HEK293 (cell line): Measurements from ENCODE around the gene CFAP90.
A peak's percentile ranks its signal among the peaks of the same experiment; 100 is the strongest.

Experiments used
- CTCF ChIA-PET: fragments of 350-600 bp; formaldehyde crosslinking; extraction: SDS; loops from one replicate; lab custom pipeline; 2021; ENCODE audit warnings: antibody characterized with exemption; lab: Yijun Ruan, JAX
- POLR2A ChIA-PET: fragments of 300-600 bp; formaldehyde crosslinking; extraction: SDS; loops from one replicate; lab custom pipeline; 2020; ENCODE audit warnings: antibody characterized with exemption, inconsistent platforms; lab: Yijun Ruan, JAX
- H3K27ac ChIP-seq: fragments of 200-500 bp; sonication (Bioruptor generic); 2 replicates; pipeline ENCODE4 v1.5.1; 2014; ENCODE audit warnings: low read depth, low read length, control low read depth, inconsistent platforms; ENCODE audit errors: extremely low read depth
- H3K36me3 ChIP-seq, 2 experiments: fragments of 200-500 bp in 1 of 2; sonication (Bioruptor generic) in 1 of 2; 1 replicate in 1 of 2; 2 replicates in 1 of 2; pipeline ENCODE4 v1.5.1; 2014 to 2017; ENCODE audit warnings: inconsistent platforms in 2 of 2, low read length in 2 of 2; ENCODE audit not compliant: control insufficient read depth in 2 of 2, insufficient read depth in 1 of 2
- H3K4me1 ChIP-seq: fragments of 200-500 bp; sonication (Bioruptor generic); 2 replicates; pipeline ENCODE4 v1.5.1; 2014; ENCODE audit warnings: mild to moderate bottlenecking, low read length, inconsistent platforms; ENCODE audit not compliant: control insufficient read depth, insufficient read depth
- H3K4me3 ChIP-seq: 2 replicates; pipeline ENCODE4 v1.5.1; 2011; ENCODE audit warnings: low read depth, mild to moderate bottlenecking, control low read depth, low read length, moderate library complexity
- H3K9me3 ChIP-seq: fragments of 200-500 bp; sonication (Bioruptor generic); 2 replicates; pipeline ENCODE4 v1.5.1; 2014; ENCODE audit warnings: low read depth, low read length, inconsistent platforms; ENCODE audit not compliant: control insufficient read depth, insufficient read depth
- EGR2 ChIP-seq: fragments of 450-650 bp; formaldehyde crosslinking; IDR thresholded peaks from 2 replicates; pipeline ENCODE4 v1.5.1; 2016; ENCODE audit warnings: low read depth, missing biosample characterization, missing genetic modification characterization
- SCRT1 ChIP-seq: fragments of 450-650 bp; formaldehyde crosslinking; IDR thresholded peaks from 2 replicates; pipeline ENCODE4 v1.5.1; 2016; ENCODE audit warnings: missing biosample characterization, missing genetic modification characterization, borderline replicate concordance
- SCRT2 ChIP-seq: fragments of 450-650 bp; formaldehyde crosslinking; IDR thresholded peaks from 2 replicates; pipeline ENCODE4 v1.5.1; 2016; ENCODE audit warnings: missing biosample characterization, missing genetic modification characterization
- ZBTB20 ChIP-seq: fragments of 450-650 bp; formaldehyde crosslinking; IDR thresholded peaks from 2 replicates; pipeline ENCODE4 v1.5.1; 2016; ENCODE audit warnings: missing biosample characterization, missing genetic modification characterization
- ZFHX2 ChIP-seq: fragments of 450-650 bp; formaldehyde crosslinking; conservative IDR thresholded peaks from 2 replicates; pipeline ENCODE4 v1.5.1; 2016; ENCODE audit warnings: missing biosample characterization, missing genetic modification characterization
- ZFP41 ChIP-seq: fragments of 450-650 bp; formaldehyde crosslinking; IDR thresholded peaks from 2 replicates; pipeline ENCODE4 v1.5.1; 2016; ENCODE audit warnings: missing biosample characterization, missing genetic modification characterization, borderline replicate concordance
- ZNF112 ChIP-seq: fragments of 450-650 bp; formaldehyde crosslinking; IDR thresholded peaks from 2 replicates; pipeline ENCODE4 v1.5.0; 2017; ENCODE audit warnings: missing biosample characterization, missing genetic modification characterization
- ZNF174 ChIP-seq: fragments of 450-650 bp; formaldehyde crosslinking; IDR thresholded peaks from 2 replicates; pipeline ENCODE4 v1.5.0; 2017; ENCODE audit warnings: missing biosample characterization, mild to moderate bottlenecking, missing genetic modification characterization
- ZNF223 ChIP-seq: fragments of 450-650 bp; formaldehyde crosslinking; IDR thresholded peaks from 2 replicates; pipeline ENCODE4 v1.5.1; 2016; ENCODE audit warnings: missing biosample characterization, missing genetic modification characterization
- ZNF302 ChIP-seq: fragments of 450-650 bp; formaldehyde crosslinking; IDR thresholded peaks from 2 replicates; pipeline ENCODE4 v1.5.1; 2016; ENCODE audit warnings: missing biosample characterization, missing genetic modification characterization, low read depth
- ZNF48 ChIP-seq: fragments of 450-650 bp; formaldehyde crosslinking; IDR thresholded peaks from 2 replicates; pipeline ENCODE4 v1.5.1; 2016; ENCODE audit warnings: missing biosample characterization, missing genetic modification characterization
- ZNF558 ChIP-seq: fragments of 450-650 bp; formaldehyde crosslinking; IDR thresholded peaks from 2 replicates; pipeline ENCODE4 v1.5.1; 2016; ENCODE audit warnings: missing biosample characterization, missing genetic modification characterization
- ZNF76 ChIP-seq: fragments of 450-650 bp; formaldehyde crosslinking; IDR thresholded peaks from 2 replicates; pipeline ENCODE4; 2016; ENCODE audit warnings: low read depth, missing biosample characterization, missing genetic modification characterization, borderline replicate concordance
- ZXDB ChIP-seq: fragments of 450-650 bp; formaldehyde crosslinking; IDR thresholded peaks from 2 replicates; pipeline ENCODE4 v1.5.1; 2016; ENCODE audit warnings: missing biosample characterization, missing genetic modification characterization
- TF ChIP-seq, protein P1 (sequence below): fragments of 450-650 bp; formaldehyde crosslinking; IDR thresholded peaks from 2 replicates; pipeline ENCODE4 v1.5.1; 2017; ENCODE audit warnings: missing biosample characterization, missing genetic modification characterization
- TF ChIP-seq, protein P2 (sequence below): fragments of 450-650 bp; formaldehyde crosslinking; IDR thresholded peaks from 2 replicates; pipeline ENCODE4 v1.5.1; 2016; ENCODE audit warnings: missing biosample characterization, missing genetic modification characterization
- TF ChIP-seq, protein P3 (sequence below): fragments of 450-650 bp; formaldehyde crosslinking; IDR thresholded peaks from 2 replicates; pipeline ENCODE4 v1.5.1; 2017; ENCODE audit warnings: missing biosample characterization, missing genetic modification characterization

Gene CFAP90

DNA sequence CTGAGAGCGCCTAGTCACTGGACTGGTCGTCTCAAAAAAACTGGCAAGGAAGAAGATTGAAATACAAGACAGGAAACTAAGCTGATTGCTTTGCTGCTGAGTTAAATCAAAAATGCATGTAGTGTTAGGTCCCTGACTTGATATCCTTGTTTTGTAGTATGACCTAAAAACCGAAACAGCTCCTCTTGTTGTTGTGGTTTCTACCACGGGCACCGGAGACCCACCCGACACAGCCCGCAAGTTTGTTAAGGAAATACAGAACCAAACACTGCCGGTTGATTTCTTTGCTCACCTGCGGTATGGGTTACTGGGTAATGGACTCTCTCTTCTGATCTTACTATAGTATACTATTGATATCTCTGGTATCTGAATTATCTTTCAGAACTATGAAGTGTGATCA, 22.3 kb upstream of the CFAP90 start (continued):
- TF ChIP-seq ZNF174 (tag by site-specific recombination) (no peak), ZNF48 (tag by site-specific recombination) (no peak), ZXDB (no peak)
- TF ChIP-seq, protein P1, sequence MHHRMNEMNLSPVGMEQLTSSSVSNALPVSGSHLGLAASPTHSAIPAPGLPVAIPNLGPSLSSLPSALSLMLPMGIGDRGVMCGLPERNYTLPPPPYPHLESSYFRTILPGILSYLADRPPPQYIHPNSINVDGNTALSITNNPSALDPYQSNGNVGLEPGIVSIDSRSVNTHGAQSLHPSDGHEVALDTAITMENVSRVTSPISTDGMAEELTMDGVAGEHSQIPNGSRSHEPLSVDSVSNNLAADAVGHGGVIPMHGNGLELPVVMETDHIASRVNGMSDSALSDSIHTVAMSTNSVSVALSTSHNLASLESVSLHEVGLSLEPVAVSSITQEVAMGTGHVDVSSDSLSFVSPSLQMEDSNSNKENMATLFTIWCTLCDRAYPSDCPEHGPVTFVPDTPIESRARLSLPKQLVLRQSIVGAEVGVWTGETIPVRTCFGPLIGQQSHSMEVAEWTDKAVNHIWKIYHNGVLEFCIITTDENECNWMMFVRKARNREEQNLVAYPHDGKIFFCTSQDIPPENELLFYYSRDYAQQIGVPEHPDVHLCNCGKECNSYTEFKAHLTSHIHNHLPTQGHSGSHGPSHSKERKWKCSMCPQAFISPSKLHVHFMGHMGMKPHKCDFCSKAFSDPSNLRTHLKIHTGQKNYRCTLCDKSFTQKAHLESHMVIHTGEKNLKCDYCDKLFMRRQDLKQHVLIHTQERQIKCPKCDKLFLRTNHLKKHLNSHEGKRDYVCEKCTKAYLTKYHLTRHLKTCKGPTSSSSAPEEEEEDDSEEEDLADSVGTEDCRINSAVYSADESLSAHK (tag by site-specific recombination): no peak

DNA sequence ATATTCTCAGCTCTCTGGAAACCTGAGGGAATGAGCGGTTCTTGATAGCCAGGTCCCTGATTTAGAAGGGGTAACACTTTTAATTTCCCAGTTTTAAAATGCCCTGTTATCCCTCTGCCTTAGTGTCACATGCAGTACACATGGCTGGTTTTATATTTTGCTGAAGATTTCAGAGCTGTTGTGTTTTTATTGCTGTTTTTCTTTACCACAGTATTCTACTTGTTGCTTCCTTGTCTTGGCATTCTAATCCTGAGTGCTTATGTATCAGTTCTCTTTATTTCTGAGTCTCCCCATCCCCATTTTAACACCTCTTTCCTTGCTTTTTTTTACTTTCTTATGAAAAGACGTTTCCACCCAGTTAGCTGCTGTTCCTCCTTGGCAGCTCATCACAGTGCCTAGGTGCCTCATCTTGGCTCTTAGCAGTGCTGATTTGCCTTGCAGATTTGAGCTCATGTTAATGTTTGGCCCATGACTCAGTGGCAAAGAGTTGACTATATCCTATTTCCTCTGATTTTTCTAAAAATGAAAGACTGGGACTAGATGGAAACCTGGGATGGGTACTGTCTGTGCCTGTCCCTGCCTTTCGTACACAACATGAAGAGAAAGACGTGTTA, 21.7 kb upstream of the CFAP90 start:
- Histone ChIP-seq H3K36me3 (peaks cover 31 to 68% of the 10 kb centered on the region in 2 experiments), H3K4me3 (no peak overlapping the region), H3K27ac (no peak overlapping the region), H3K9me3 (no peaks in the 10 kb centered on the region), H3K4me1 (peaks cover 15% of the 10 kb centered on the region)
- no peak for TF ChIP-seq ZNF302 (tag by site-specific recombination)
- TF ChIP-seq SCRT2 (tag by site-specific recombination): peak; percentile 94
- TF ChIP-seq ZNF112 (tag by site-specific recombination): no peak
- no peak for TF ChIP-seq ZNF558 (tag by site-specific recombination)
- peak; percentile 71 for TF ChIP-seq SCRT1 (tag by site-specific recombination)
- ChIA-PET CTCF (interaction anchor here (0.6 to 2.5 kb wide), 3 partner anchors 14 to 59 kb away, joined by 3 to 15 read pairs (median 6); no protein-coding TSS in a partner anchor), POLR2A (interaction anchor here (0.5 kb wide), 1 partner anchor 475 kb away, joined by 3 read pairs; no protein-coding TSS in a partner anchor)

DNA sequence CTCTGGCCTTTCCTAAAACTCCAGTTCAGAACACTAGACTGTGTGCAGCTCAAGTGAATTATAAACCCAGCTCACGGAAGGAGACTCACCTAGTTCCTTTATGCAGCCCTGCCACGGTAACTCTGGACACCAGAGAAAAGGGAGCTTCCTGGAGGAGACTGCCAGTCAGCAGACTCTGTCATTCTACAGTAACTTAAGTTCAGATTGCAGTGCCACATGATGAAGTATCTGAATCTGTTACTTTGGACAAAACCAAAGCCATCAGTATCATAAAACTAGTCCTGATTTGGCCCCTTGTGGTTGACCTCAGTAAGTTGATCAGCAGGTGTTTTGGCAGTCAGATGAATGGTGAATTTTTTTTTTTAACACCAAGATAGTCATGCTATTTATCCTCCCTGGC, 20.7 kb upstream of the CFAP90 start:
- peaks cover 17% of the 10 kb centered on the region for H3K4me1 ChIP-seq
- no peak overlapping the region for H3K27ac ChIP-seq
- H3K4me3 ChIP-seq: no peak overlapping the region
- TF ChIP-seq ZFP41: no peak
- TF ChIP-seq, protein P2, sequence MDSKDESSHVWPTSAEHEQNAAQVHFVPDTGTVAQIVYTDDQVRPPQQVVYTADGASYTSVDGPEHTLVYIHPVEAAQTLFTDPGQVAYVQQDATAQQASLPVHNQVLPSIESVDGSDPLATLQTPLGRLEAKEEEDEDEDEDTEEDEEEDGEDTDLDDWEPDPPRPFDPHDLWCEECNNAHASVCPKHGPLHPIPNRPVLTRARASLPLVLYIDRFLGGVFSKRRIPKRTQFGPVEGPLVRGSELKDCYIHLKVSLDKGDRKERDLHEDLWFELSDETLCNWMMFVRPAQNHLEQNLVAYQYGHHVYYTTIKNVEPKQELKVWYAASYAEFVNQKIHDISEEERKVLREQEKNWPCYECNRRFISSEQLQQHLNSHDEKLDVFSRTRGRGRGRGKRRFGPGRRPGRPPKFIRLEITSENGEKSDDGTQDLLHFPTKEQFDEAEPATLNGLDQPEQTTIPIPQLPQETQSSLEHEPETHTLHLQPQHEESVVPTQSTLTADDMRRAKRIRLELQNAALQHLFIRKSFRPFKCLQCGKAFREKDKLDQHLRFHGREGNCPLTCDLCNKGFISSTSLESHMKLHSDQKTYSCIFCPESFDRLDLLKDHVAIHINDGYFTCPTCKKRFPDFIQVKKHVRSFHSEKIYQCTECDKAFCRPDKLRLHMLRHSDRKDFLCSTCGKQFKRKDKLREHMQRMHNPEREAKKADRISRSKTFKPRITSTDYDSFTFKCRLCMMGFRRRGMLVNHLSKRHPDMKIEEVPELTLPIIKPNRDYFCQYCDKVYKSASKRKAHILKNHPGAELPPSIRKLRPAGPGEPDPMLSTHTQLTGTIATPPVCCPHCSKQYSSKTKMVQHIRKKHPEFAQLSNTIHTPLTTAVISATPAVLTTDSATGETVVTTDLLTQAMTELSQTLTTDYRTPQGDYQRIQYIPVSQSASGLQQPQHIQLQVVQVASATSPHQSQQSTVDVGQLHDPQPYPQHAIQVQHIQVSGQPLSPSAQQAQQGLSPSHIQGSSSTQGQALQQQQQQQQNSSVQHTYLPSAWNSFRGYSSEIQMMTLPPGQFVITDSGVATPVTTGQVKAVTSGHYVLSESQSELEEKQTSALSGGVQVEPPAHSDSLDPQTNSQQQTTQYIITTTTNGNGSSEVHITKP (tag by site-specific recombination): peak; percentile 65
- TF ChIP-seq, all 188 proteins: peak for 1
- ChIA-PET CTCF (interaction anchor here (2.5 kb wide), 1 partner anchor 15 kb away, joined by 15 read pairs; no protein-coding TSS in a partner anchor), POLR2A (no interaction called here)
- H3K9me3 ChIP-seq: no peaks in the 10 kb centered on the region
- H3K36me3 ChIP-seq: peaks cover 22 to 62% of the 10 kb centered on the region in 2 experiments

DNA sequence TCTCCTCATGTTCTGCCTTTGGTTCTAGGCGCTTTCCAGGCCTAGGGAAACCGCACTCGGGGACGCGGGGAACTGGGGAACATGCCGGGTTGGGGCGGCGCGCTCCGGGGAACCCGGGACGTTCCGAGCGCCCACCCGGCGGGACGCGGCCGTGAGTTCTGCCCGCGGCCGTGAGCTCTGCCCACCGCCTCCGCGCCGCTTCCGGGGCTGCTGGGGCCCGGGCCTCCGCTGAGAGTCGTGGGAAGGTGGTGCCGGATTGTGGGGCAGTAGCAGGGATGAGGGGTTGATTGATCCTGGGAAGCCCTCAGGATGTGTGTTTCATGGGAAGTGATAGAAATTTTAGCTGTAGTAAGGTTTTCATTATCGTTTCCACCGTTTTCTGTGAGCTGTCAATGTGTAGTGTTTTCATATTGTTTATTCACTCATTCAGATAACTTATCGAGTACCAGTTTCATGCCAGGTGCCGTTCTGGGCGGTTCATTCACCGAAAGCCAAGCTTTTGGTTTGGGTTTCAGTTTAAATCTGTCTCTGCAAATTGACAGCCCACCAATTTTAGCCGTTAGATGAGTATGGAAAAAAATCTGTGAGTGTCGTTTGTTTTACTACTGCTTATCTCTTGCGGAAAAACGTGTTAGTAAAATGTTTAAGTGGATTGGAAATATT, 18.7 kb upstream of the CFAP90 start:
- H3K36me3 ChIP-seq: peaks cover 17 to 61% of the 10 kb centered on the region in 2 experiments; a peak in 2 of 3 replicates
- TF ChIP-seq ZBTB20 (tag by site-specific recombination): peak; percentile 99
- TF ChIP-seq, protein P3, sequence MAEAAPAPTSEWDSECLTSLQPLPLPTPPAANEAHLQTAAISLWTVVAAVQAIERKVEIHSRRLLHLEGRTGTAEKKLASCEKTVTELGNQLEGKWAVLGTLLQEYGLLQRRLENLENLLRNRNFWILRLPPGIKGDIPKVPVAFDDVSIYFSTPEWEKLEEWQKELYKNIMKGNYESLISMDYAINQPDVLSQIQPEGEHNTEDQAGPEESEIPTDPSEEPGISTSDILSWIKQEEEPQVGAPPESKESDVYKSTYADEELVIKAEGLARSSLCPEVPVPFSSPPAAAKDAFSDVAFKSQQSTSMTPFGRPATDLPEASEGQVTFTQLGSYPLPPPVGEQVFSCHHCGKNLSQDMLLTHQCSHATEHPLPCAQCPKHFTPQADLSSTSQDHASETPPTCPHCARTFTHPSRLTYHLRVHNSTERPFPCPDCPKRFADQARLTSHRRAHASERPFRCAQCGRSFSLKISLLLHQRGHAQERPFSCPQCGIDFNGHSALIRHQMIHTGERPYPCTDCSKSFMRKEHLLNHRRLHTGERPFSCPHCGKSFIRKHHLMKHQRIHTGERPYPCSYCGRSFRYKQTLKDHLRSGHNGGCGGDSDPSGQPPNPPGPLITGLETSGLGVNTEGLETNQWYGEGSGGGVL (tag by site-specific recombination): no peak
- TF ChIP-seq ZNF223 (tag by site-specific recombination): 0 out of 2 replicates have a peak, but pooled peaks have one; percentile 13
- TF ChIP-seq ZFHX2 (tag by site-specific recombination): peak; percentile 71
- peak; percentile 32 for TF ChIP-seq EGR2
- peak; percentile 88 for TF ChIP-seq ZNF76 (tag by site-specific recombination)
- ChIA-PET POLR2A (interaction anchor here (0.8 to 3.3 kb wide), 8 partner anchors 10 to 1674 kb away, joined by 3 to 22 read pairs (median 11); partner anchors contain the start of genes CFAP90, NSUN2 and SRD5A1), CTCF (interaction anchor here (0.7 to 1.5 kb wide), 3 partner anchors 10 to 18 kb away, joined by 3 to 13 read pairs (median 4); no protein-coding TSS in a partner anchor)
- H3K9me3 ChIP-seq: no peaks in the 10 kb centered on the region
- H3K27ac ChIP-seq: peak overlapping the region; percentile 66; the same call in 1 of the 2 replicates
- H3K4me3 ChIP-seq: peak overlapping the region; percentile 96
- H3K4me1 ChIP-seq: peaks cover 17% of the 10 kb centered on the region
